Sigmoid colon (tissue), 4 donors: Measurements from ENCODE around the gene DNM2.

Source experiments
- CTCF ChIP-seq, 4 experiments: fragments of 450-650 bp in 3 of 4; fragments of 200-600 bp in 1 of 4; IDR thresholded peaks; one replicate each; pipeline ENCODE4 v1.5.1; 2016 to 2019; ENCODE audit warnings: antibody characterized with exemption in 4 of 4, mild to moderate bottlenecking in 3 of 4, moderate library complexity in 2 of 4
- POLR2AphosphoS5 ChIP-seq, 4 donors: sonication (generic); formaldehyde crosslinking; IDR thresholded peaks; one replicate each; pipeline ENCODE4 v1.6.1; 2017; ENCODE audit warnings: antibody characterized with exemption in 4 of 4

GRCh38 chr19:10802479-10802878, 84.6 kb downstream of the DNM2 start:
- TF ChIP-seq CTCF (IDR thresholded peaks at IDR 0.05) (no peak), POLR2AphosphoS5 (IDR thresholded peaks at IDR 0.05) (no peak)
